OCI-LY3 (cell line): ENCODE measurements around the gene ELMO1.

Experiments
- EZH2phosphoT487 ChIP-seq: fragments of 200-600 bp; shearing (Covaris generic); IDR thresholded peaks from 2 replicates; pipeline ENCODE4 v1.6.1; 2018; ENCODE audit warnings: antibody characterized with exemption, mixed run types, low read depth
- TF ChIP-seq, protein P1 (sequence below): fragments of 200-600, 300-600 bp; sonication (generic); IDR thresholded peaks from 2 replicates; pipeline ENCODE4 v1.5.1; 2014; ENCODE audit warnings: antibody characterized with exemption, low read length, low read depth

DNA sequence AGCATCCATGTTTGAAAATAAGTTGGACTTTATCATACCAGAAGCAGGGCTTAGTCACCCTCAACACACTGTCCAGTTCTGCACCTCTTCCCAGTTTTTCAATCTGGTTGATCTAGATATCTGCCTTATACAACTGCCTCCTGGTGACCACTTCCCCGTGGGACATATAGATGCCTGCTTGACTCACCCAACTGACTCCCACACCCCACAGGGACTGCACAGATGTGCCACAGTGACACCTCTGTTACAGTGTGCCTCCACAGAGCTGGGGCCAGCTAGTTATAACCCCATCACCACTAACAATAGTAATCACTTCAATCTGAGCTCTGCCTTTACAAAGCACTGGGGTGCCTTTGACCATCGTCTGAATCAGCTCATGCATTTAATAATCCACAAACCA lies 641.8 kb downstream of the ELMO1 start:
- TF ChIP-seq, protein P1, sequence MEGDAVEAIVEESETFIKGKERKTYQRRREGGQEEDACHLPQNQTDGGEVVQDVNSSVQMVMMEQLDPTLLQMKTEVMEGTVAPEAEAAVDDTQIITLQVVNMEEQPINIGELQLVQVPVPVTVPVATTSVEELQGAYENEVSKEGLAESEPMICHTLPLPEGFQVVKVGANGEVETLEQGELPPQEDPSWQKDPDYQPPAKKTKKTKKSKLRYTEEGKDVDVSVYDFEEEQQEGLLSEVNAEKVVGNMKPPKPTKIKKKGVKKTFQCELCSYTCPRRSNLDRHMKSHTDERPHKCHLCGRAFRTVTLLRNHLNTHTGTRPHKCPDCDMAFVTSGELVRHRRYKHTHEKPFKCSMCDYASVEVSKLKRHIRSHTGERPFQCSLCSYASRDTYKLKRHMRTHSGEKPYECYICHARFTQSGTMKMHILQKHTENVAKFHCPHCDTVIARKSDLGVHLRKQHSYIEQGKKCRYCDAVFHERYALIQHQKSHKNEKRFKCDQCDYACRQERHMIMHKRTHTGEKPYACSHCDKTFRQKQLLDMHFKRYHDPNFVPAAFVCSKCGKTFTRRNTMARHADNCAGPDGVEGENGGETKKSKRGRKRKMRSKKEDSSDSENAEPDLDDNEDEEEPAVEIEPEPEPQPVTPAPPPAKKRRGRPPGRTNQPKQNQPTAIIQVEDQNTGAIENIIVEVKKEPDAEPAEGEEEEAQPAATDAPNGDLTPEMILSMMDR: no peak
- no peak for TF ChIP-seq EZH2phosphoT487
